Measurements from ENCODE around the gene ANKEF1.

The ANKEF1 gene

GRCh38 chr20:10089871-10090587 lies 55.2 kb downstream of the ANKEF1 start:
- no peak for DNase-seq

GRCh38 chr20:10090588-10091166 lies 55.9 kb downstream of the ANKEF1 start:
- peak; percentile 61 to 88 for DNase-seq

GRCh38 chr20:10093087-10093591 lies 58.4 kb downstream of the ANKEF1 start:
- peak; percentile 37 to 87 for DNase-seq

- peak in 1 of 2 experiments; percentile 69 for DNase-seq
Observed at GRCh38 chr20:10094566-10095173, 59.9 kb downstream of the ANKEF1 start.

- no peak for DNase-seq
Observed at GRCh38 chr20:10096790-10097189, 62.0 kb downstream of the ANKEF1 start.

GRCh38 chr20:10105046-10105445 lies 70.3 kb downstream of the ANKEF1 start:
- no peak for DNase-seq

Measured in NCI-H446 (cell line).